ENCODE results near the gene SAMHD1. TPM values are rescaled to one million over a fixed set of nuclear protein-coding genes. Genes with fewer than 3 reads are reported as not detected.
A peak's percentile ranks its signal among the peaks of the same experiment; 100 is the strongest.

Gene SAMHD1
- total and polyA plus RNA-seq, 9 of the 15 experiments (the other 6 are each of a cell fraction or from before 2014, with no cell fraction given) = 6.8 to 20.4 (median 14.8) TPM

GRCh38 chr20:36924167-36925045 is 27.1 kb downstream of the SAMHD1 start (continued):
- TF ChIP-seq ZNF224 (CRISPR knock-in tag; IDR thresholded peaks at IDR 0.05) (no peak), BCL6 (CRISPR knock-in tag; IDR thresholded peaks at IDR 0.05) (no peak), MIER1 (IDR thresholded peaks at IDR 0.05; ENCODE audit: low read depth) (no peak), FOXA3 (CRISPR knock-in tag; conservative IDR thresholded peaks at IDR 0.05 in 1 of 2, IDR thresholded peaks at IDR 0.05 in 1 of 2) (no peak), HBP1 (CRISPR knock-in tag; IDR thresholded peaks at IDR 0.05) (peak; percentile 88; the same call in 1 of the 2 replicates), ZNF76 (CRISPR knock-in tag; IDR thresholded peaks at IDR 0.05; ENCODE audit: borderline replicate concordance) (no peak), ZNF184 (CRISPR knock-in tag; IDR thresholded peaks at IDR 0.05) (no peak), TGIF2 (CRISPR knock-in tag; IDR thresholded peaks at IDR 0.05) (no peak), MECOM (CRISPR knock-in tag; IDR thresholded peaks at IDR 0.05) (no peak), ZNF347 (CRISPR knock-in tag; IDR thresholded peaks at IDR 0.05; ENCODE audit: low read depth) (no peak), PKNOX1 (IDR thresholded peaks at IDR 0.05) (peak; percentile 83), LARP7 (IDR thresholded peaks at IDR 0.05) (peak; percentile 96), POLR3G (IDR thresholded peaks at IDR 0.05; ENCODE audit: extremely low read depth, insufficient read length, insufficient replicate concordance) (no peak), E2F4 (CRISPR knock-in tag; IDR thresholded peaks at IDR 0.05; ENCODE audit: low read depth) (no peak), HINFP (tag; conservative IDR thresholded peaks at IDR 0.05; ENCODE audit: low read depth) (peak; percentile 74), ARID4B (CRISPR knock-in tag; IDR thresholded peaks at IDR 0.05) (no peak), TAF15 (IDR thresholded peaks at IDR 0.05; ENCODE audit: low read depth, low read length) (no peak), TCF3 (CRISPR knock-in tag; IDR thresholded peaks at IDR 0.05) (peak; percentile 82)

All from K562 (cell line).